ENCODE measurements around the gene LGALS9.

GRCh38 chr17:27602721-27603420 lies 28.1 kb upstream of the LGALS9 start:
- TF ChIP-seq POLR2A (IDR thresholded peaks at IDR 0.05) (no peak), CTCF (IDR thresholded peaks at IDR 0.05) (peak; percentile 82 to 96 (median 85))

Data from body of pancreas (tissue), 4 donors.